Activated T-cell treated with anti-CD3 and anti-CD28 coated beads, Interleukin-2, amount 50 U/mL, for 24 hours (primary cell): Measurements from ENCODE around the gene PDPN.

Experiments
- DNase-seq: peaks from one replicate; pipeline ENCODE4 v3.0.0-alpha.2; 2020
- H3K27ac Mint-ChIP-seq: 2 replicates; pipeline ENCODE4 v1.8.0; 2020; ENCODE audit warnings: mild to moderate bottlenecking, mixed read lengths
- H3K27me3 Mint-ChIP-seq: 2 replicates; pipeline ENCODE4 v1.8.0; 2020; ENCODE audit warnings: mixed read lengths
- H3K36me3 Mint-ChIP-seq: 2 replicates; pipeline ENCODE4 v1.8.0; 2020; ENCODE audit warnings: low read depth, mixed read lengths
- H3K4me1 Mint-ChIP-seq: 2 replicates; pipeline ENCODE4 v1.8.0; 2020; ENCODE audit warnings: low read depth, mixed read lengths
- H3K4me3 Mint-ChIP-seq: 2 replicates; pipeline ENCODE4 v1.8.0; 2020; ENCODE audit warnings: mild to moderate bottlenecking, moderate library complexity, mixed read lengths
- H3K9me3 Mint-ChIP-seq: 2 replicates; pipeline ENCODE4 v1.8.0; 2020; ENCODE audit warnings: mixed read lengths

The PDPN gene

GRCh38 chr1:13617773-13618172, 34.1 kb downstream of the PDPN start:
- no peaks in the 10 kb centered on the region for H3K36me3 Mint-ChIP-seq
- no peak for DNase-seq
- H3K9me3 Mint-ChIP-seq: no peaks in the 10 kb centered on the region
- H3K27me3 Mint-ChIP-seq: peaks cover 29% of the 10 kb centered on the region
- H3K27ac Mint-ChIP-seq: no peak overlapping the region
- no peak overlapping the region for H3K4me3 Mint-ChIP-seq
- no peaks in the 10 kb centered on the region for H3K4me1 Mint-ChIP-seq

GRCh38 chr1:13618483-13618882, 34.9 kb downstream of the PDPN start:
- no peaks in the 10 kb centered on the region for H3K4me1 Mint-ChIP-seq
- no peak for DNase-seq
- H3K4me3 Mint-ChIP-seq: no peak overlapping the region
- H3K27me3 Mint-ChIP-seq: peaks cover 29% of the 10 kb centered on the region
- no peak overlapping the region for H3K27ac Mint-ChIP-seq
- no peaks in the 10 kb centered on the region for H3K9me3 Mint-ChIP-seq
- H3K36me3 Mint-ChIP-seq: no peaks in the 10 kb centered on the region

DNA sequence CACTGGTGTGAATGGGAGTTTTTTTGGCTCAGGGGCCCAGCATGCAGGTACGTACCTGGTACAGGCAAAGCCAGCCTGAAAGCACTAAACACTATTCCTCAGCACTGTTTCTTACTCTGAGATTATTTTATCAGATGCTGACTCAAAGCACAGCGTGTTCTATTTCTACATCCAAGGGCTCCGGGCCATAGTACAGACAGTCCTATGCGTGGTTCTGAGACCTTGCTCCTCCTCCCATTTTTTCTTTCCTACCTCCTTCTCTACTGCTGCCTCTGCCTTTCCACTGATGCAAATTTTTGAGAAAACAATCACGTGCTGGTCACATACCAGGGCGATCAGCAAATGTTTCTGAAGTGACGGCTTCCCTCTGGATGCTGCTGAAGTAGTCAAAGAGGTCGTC, 36.3 kb downstream of the PDPN start:
- no peak overlapping the region for H3K27ac Mint-ChIP-seq
- no peaks in the 10 kb centered on the region for H3K9me3 Mint-ChIP-seq
- H3K27me3 Mint-ChIP-seq: peaks cover 28% of the 10 kb centered on the region
- no peak overlapping the region for H3K4me3 Mint-ChIP-seq
- H3K4me1 Mint-ChIP-seq: no peaks in the 10 kb centered on the region
- H3K36me3 Mint-ChIP-seq: no peaks in the 10 kb centered on the region
- DNase-seq: no peak

DNA sequence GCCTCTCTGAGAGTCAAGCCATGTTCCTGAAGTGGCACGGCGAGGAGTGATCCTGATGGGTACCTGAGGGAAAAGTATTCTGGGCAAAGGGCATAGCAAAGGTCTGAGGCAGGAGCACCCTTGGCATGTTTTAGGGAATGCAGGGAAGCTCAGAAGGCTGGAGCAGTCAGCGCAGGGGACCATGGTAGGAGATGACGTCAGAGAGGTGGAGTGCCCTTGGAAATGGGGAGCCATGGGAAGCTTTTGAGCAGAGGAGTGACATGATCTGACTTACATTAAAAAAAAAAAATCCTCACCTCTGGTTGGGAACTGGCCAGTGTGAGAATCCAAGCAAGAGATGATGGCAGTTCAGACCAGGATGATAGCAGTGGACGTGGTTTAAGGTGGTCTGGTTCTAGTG, 37.2 kb downstream of the PDPN start:
- DNase-seq: no peak
- no peak overlapping the region for H3K27ac Mint-ChIP-seq
- H3K4me3 Mint-ChIP-seq: no peak overlapping the region
- H3K36me3 Mint-ChIP-seq: no peaks in the 10 kb centered on the region
- peaks cover 26% of the 10 kb centered on the region for H3K27me3 Mint-ChIP-seq
- no peaks in the 10 kb centered on the region for H3K4me1 Mint-ChIP-seq
- H3K9me3 Mint-ChIP-seq: no peaks in the 10 kb centered on the region

DNA sequence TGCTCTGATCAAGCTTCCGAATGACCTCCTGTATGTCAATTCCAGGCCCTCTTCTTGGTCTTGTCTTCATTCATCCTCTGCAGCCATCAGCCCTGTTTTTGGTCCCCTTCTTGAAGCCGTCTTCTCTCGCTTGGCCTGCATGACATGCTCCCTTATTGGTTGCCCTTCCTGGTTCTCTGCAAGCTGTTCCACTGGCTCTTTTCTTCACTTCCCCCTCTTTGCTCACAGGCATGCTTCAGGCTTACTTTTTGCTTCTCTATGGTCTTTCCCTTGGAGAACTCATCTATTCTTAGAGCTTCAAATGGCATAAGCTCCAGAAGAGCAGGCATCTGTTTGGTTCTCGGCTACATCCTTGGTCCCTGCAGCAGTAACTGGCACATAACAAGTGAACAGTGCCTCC, 38.8 kb downstream of the PDPN start:
- DNase-seq: no peak
- H3K9me3 Mint-ChIP-seq: no peaks in the 10 kb centered on the region
- peaks cover 17% of the 10 kb centered on the region for H3K27me3 Mint-ChIP-seq
- H3K4me3 Mint-ChIP-seq: no peak overlapping the region
- H3K36me3 Mint-ChIP-seq: no peaks in the 10 kb centered on the region
- H3K4me1 Mint-ChIP-seq: no peaks in the 10 kb centered on the region
- H3K27ac Mint-ChIP-seq: no peak overlapping the region

GRCh38 chr1:13623021-13623637, 39.5 kb downstream of the PDPN start:
- Mint-ChIP-seq H3K36me3 (no peaks in the 10 kb centered on the region), H3K27ac (no peak overlapping the region), H3K4me3 (no peak overlapping the region), H3K4me1 (no peaks in the 10 kb centered on the region), H3K27me3 (peaks cover 12% of the 10 kb centered on the region), H3K9me3 (no peaks in the 10 kb centered on the region)
- no peak for DNase-seq

DNA sequence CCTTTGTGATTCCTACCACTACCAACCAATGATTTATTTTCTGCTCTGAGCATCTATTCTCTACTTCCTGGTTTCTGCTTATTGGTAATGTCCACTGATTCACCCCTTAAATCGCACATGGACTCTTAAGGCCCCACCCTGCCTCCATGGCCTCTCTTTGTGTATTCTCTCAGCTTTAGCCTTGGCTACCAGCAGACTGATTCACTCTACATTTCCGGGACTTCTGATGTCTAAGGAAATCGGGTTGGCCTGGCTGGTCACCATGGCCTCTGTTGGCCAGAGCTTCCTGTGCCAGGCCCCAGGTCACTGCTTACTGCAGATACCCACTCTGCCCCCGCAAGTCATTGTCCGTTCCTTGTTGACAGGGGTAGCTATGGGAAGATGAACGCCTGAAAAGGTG, 40.9 kb downstream of the PDPN start:
- Mint-ChIP-seq H3K27ac (no peak overlapping the region), H3K27me3 (peaks cover 17% of the 10 kb centered on the region), H3K4me3 (no peak overlapping the region), H3K9me3 (no peaks in the 10 kb centered on the region), H3K4me1 (no peaks in the 10 kb centered on the region), H3K36me3 (no peaks in the 10 kb centered on the region)
- DNase-seq: no peak

GRCh38 chr1:13627127-13627526, 43.5 kb downstream of the PDPN start:
- H3K36me3 Mint-ChIP-seq: no peaks in the 10 kb centered on the region
- H3K4me3 Mint-ChIP-seq: no peak overlapping the region
- no peak for DNase-seq
- peaks cover 8% of the 10 kb centered on the region for H3K27me3 Mint-ChIP-seq
- H3K27ac Mint-ChIP-seq: no peak overlapping the region
- peaks cover 5% of the 10 kb centered on the region for H3K9me3 Mint-ChIP-seq
- H3K4me1 Mint-ChIP-seq: no peaks in the 10 kb centered on the region

DNA sequence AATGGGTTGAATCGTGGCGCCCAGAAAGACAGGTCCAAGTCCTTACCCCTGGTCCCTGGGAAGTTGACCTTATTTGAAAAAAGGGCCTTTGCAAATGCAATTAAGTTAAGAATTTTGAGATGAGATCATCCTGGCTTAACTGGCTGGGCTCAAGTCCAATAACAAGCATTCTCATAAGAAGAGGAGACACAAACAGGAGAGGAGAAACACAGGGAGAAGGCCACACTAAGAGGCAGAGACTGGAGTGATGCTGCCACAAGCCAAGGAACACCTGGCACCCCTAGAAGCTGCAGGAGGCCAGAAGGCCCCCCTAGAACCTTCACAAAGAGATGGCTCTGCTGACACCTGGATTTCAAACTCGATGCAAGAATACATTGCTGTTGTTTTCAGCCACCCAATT, 44.6 kb downstream of the PDPN start:
- Mint-ChIP-seq H3K27me3 (peaks cover 9% of the 10 kb centered on the region), H3K4me3 (no peak overlapping the region), H3K36me3 (no peaks in the 10 kb centered on the region), H3K27ac (no peak overlapping the region), H3K9me3 (peaks cover 6% of the 10 kb centered on the region), H3K4me1 (no peaks in the 10 kb centered on the region)
- DNase-seq: no peak

DNA sequence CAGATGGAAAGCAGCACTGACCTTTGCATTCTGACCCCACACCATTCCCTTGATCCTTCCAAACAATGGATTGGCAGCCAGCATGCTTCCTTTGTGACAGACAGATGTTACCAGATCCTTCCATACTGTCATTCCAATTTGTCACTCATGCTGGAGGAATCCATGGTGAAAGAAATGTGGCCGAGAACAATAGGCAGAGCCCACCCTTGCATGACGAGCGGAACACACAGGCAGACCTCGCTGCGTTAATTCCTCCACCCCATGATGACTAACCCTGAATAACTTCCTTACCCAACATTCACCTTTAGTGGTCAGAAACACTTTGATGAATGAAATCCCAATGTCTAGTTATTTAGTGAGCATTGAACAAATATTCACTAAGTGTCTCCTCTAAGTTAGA, 45.1 kb downstream of the PDPN start:
- no peak overlapping the region for H3K4me3 Mint-ChIP-seq

GRCh38 chr1:13642306-13643004, 58.8 kb downstream of the PDPN start:
- H3K4me1 Mint-ChIP-seq: no peaks in the 10 kb centered on the region
- H3K9me3 Mint-ChIP-seq: peaks cover 16% of the 10 kb centered on the region
- no peak overlapping the region for H3K4me3 Mint-ChIP-seq
- peaks cover 9% of the 10 kb centered on the region for H3K27me3 Mint-ChIP-seq
- no peaks in the 10 kb centered on the region for H3K36me3 Mint-ChIP-seq
- H3K27ac Mint-ChIP-seq: no peak overlapping the region
- no peak for DNase-seq

More for the DNA sequence above, 45.1 kb downstream of the PDPN start:
- Mint-ChIP-seq H3K36me3 (no peaks in the 10 kb centered on the region), H3K27ac (no peak overlapping the region), H3K4me1 (no peaks in the 10 kb centered on the region), H3K9me3 (peaks cover 6% of the 10 kb centered on the region), H3K27me3 (peaks cover 14% of the 10 kb centered on the region)
- DNase-seq: no peak

GRCh38 chr1:13643017-13643416, 59.4 kb downstream of the PDPN start:
- H3K36me3 Mint-ChIP-seq: no peaks in the 10 kb centered on the region
- no peak overlapping the region for H3K4me3 Mint-ChIP-seq
- no peak for DNase-seq
- H3K27ac Mint-ChIP-seq: no peak overlapping the region
- H3K27me3 Mint-ChIP-seq: peaks cover 6% of the 10 kb centered on the region
- no peaks in the 10 kb centered on the region for H3K4me1 Mint-ChIP-seq
- H3K9me3 Mint-ChIP-seq: peaks cover 14% of the 10 kb centered on the region

- no peak for DNase-seq
- H3K9me3 Mint-ChIP-seq: no peaks in the 10 kb centered on the region
- no peak overlapping the region for H3K27ac Mint-ChIP-seq
- no peaks in the 10 kb centered on the region for H3K36me3 Mint-ChIP-seq
- H3K4me1 Mint-ChIP-seq: no peaks in the 10 kb centered on the region
- H3K27me3 Mint-ChIP-seq: no peaks in the 10 kb centered on the region
- H3K4me3 Mint-ChIP-seq: no peak overlapping the region
Observed at GRCh38 chr1:13646521-13646920, 62.9 kb downstream of the PDPN start.

DNA sequence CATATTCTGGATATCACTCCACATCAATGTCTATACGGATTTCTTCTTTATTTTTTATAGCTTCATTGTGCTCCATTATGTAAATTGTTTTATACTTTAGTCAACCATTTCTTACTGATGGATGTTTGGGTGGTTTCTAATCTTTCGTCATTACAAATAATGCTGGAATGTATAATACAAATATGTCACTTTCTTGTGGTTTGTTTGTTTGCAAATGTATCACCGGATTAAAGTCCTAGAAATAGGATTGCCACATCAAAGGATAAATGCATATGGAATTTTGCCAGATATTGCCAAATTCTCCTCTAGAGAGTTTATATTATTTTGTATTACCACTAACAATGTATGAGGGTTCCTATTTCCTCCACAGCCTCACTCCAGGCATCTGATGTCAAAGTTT, 67.6 kb downstream of the PDPN start:
- Mint-ChIP-seq H3K9me3 (no peaks in the 10 kb centered on the region), H3K36me3 (no peaks in the 10 kb centered on the region), H3K27me3 (peaks cover 11% of the 10 kb centered on the region), H3K27ac (no peak overlapping the region), H3K4me3 (no peak overlapping the region), H3K4me1 (no peaks in the 10 kb centered on the region)
- DNase-seq: no peak

DNA sequence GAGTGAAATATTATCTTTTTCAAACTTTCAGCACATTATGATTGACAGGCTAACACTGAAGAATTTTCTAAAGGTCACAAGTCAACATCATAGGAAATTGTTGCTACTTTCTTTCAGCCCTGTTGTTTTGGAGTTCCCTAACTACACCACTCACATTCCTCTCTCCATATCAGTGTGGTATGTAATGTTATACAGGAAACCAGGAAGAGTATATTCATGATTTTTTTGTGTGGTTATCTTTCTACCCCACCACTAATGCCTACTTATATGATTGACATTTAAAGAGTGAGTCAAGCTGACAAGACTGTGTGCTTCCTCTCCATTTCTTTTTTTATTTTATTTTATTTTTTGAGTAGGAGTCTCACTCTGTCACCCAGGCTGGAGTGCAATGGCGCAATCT, 68.6 kb downstream of the PDPN start:
- Mint-ChIP-seq H3K27me3 (peaks cover 11% of the 10 kb centered on the region), H3K36me3 (no peaks in the 10 kb centered on the region), H3K9me3 (no peaks in the 10 kb centered on the region), H3K4me3 (no peak overlapping the region), H3K4me1 (no peaks in the 10 kb centered on the region), H3K27ac (no peak overlapping the region)
- DNase-seq: no peak
